Measurements from ENCODE around the gene EFCAB5. TPM values are rescaled to one million over a fixed set of nuclear protein-coding genes. Genes with fewer than 3 reads are reported as not detected.

Gene EFCAB5
- total and polyA plus RNA-seq, 12 donors: 0.03 to 1.4 (median 0.19) TPM; not detected in 6

DNA sequence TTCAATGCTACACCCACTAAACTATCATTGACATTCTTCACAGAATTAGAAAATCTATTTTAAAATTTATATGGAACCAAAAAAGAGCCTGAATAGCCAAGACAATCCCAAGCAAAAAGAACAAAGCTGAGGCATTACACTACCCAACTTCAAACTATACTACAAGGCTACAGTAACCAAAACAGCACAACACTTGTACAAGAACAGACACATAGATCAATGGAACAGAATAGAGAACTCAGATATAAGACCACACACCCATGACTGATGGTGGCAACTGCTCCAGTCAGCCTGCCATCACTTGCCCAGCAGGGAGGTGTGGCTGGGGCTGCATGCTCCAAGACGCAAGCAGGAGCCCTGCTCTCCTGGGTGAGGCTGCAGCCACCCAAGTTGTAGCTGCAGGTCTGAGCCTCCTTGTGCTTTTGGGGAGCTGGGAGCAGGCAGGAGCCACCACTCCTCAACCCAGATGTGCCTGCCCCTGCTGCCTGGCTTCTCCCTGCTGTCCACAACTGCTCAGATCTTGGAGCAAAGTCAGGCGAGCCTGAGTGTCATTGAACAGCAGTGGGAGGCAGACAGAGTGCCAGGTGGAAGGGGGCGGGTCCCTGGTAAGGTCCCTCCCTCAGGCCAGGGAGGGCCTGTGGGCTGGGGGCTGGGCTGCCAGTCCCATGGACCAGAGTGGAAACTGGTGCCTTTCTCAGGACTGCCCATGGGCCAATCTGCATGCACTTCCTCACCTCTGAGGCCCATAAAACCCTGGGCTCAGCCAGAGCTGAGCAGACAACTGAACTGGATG is 36.2 kb upstream of the EFCAB5 start:
- no peaks in the 10 kb centered on the region for H3K36me3 ChIP-seq (replicated peaks in 1 of 2)
- intact Hi-C loops (cut with DNase I): no loop called here
- H3K4me1 ChIP-seq (replicated peaks in 1 of 2): no peaks in the 10 kb centered on the region
- no peak overlapping the region for H3K27ac ChIP-seq
- no peak for DNase-seq
- TF ChIP-seq CTCF (IDR thresholded peaks at IDR 0.05) (no peak), POLR2A (IDR thresholded peaks at IDR 0.05) (no peak)
- H3K27me3 ChIP-seq: no peaks in the 10 kb centered on the region
- WGBS, 4 donors: 80 to 100% (median 88%) methylated on average over 2 to 3 of the region's 3 CpGs
- H3K4me3 ChIP-seq: no peak overlapping the region
- H3K9me3 ChIP-seq (replicated peaks in 1 of 3): no peaks in the 10 kb centered on the region

- TF ChIP-seq CTCF (IDR thresholded peaks at IDR 0.05) (no peak), POLR2A (IDR thresholded peaks at IDR 0.05) (no peak)
- no peaks in the 10 kb centered on the region for H3K27me3 ChIP-seq
- intact Hi-C loops (cut with DNase I): no loop called here
- H3K4me1 ChIP-seq (replicated peaks in 1 of 2): no peaks in the 10 kb centered on the region
- no peak overlapping the region for H3K4me3 ChIP-seq
- no peak for DNase-seq
- 95 to 99% (median 96%) methylated on average over 3 of the region's 3 CpGs for WGBS, 4 donors
- H3K36me3 ChIP-seq (replicated peaks in 1 of 2): no peaks in the 10 kb centered on the region
- H3K27ac ChIP-seq: no peak overlapping the region
- H3K9me3 ChIP-seq (replicated peaks in 1 of 3): no peaks in the 10 kb centered on the region
Measured at GRCh38 chr17:29905879-29906167, 35.6 kb upstream of the EFCAB5 start.

DNA sequence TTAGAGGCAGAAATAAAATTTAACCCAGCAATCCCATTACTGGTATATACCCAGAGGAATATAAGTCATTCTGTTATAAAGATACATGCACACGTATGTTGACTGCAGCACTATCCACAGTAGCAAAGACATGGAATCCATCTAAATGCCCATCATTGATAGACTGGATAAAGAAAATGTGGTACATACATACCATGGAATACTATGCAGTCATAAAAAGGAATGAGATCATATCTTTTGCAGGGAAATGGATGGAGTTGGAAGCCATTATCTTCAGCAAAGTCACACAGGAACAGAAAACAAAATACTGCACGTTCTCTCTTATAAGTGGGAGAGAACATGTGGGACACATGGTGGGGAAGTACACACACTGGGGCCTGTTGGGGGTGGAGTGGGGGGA is 34.5 kb upstream of the EFCAB5 start:
- H3K9me3 ChIP-seq (replicated peaks in 1 of 3): no peaks in the 10 kb centered on the region
- H3K27ac ChIP-seq: no peak overlapping the region
- H3K27me3 ChIP-seq: no peaks in the 10 kb centered on the region
- no peak overlapping the region for H3K4me3 ChIP-seq
- DNase-seq: no peak
- WGBS, 4 donors: 94 to 98% (median 96%) methylated on average over 2 of the region's 2 CpGs
- H3K36me3 ChIP-seq (replicated peaks in 1 of 2): no peaks in the 10 kb centered on the region
- H3K4me1 ChIP-seq (replicated peaks in 1 of 2): no peaks in the 10 kb centered on the region
- TF ChIP-seq CTCF (IDR thresholded peaks at IDR 0.05): no peak
- no peak for TF ChIP-seq POLR2A (IDR thresholded peaks at IDR 0.05)
- intact Hi-C loops (cut with DNase I): no loop called here

DNA sequence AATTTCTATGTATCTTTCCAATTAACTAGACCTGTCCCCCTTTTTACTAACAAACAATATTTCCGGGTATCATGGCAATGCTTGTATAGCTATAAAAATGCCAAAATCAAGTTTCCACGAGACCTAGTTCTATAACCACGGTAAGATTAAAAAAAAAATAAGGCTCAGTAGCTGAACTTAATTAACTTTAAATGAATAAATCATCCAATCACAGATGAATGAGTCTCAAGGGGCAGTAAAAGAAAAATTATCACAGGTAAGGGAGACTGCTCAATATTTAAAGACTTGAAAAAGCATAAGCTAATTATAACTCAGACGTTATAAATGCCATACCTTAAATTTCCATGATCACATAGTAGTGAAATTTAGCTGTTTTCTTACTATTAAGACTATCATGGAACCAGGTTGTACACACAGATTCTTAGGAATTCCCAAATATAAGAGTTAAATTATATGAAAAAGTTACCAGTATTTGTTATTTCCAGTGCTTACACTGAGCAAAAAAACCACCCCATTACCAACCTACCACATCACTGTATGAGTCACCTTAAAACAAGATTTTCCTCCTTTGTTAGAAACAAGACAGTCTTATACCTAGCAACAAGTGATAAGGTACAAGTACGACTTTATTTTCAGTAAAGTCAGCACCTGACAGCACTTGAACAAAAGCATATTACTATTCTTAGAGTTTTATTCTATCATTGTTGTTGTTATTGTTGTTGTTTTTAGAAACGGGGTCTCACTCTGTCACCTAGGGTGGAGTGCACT is 32.0 kb upstream of the EFCAB5 start:
- H3K4me3 ChIP-seq: no peak overlapping the region
- no peaks in the 10 kb centered on the region for H3K9me3 ChIP-seq (replicated peaks in 1 of 3)
- no peak for DNase-seq
- intact Hi-C loops (cut with DNase I): no loop called here
- no peak for TF ChIP-seq POLR2A (IDR thresholded peaks at IDR 0.05)
- TF ChIP-seq CTCF (IDR thresholded peaks at IDR 0.05): no peak
- H3K4me1 ChIP-seq (replicated peaks in 1 of 2): no peaks in the 10 kb centered on the region
- no peaks in the 10 kb centered on the region for H3K27me3 ChIP-seq
- WGBS, 4 donors: 91 to 92% (median 91%) methylated on average over 6 of the region's 6 CpGs
- no peaks in the 10 kb centered on the region for H3K36me3 ChIP-seq (replicated peaks in 1 of 2)
- no peak overlapping the region for H3K27ac ChIP-seq

Measured in adrenal gland (tissue), 12 donors.